ENCODE measurements around the gene DAB2.
"Not testable (repeated sequence)": the region's sequence is repeated elsewhere in the genome, so short reads cannot be mapped to it uniquely, and the experiment has no call there.

DAB2 gene

DNA sequence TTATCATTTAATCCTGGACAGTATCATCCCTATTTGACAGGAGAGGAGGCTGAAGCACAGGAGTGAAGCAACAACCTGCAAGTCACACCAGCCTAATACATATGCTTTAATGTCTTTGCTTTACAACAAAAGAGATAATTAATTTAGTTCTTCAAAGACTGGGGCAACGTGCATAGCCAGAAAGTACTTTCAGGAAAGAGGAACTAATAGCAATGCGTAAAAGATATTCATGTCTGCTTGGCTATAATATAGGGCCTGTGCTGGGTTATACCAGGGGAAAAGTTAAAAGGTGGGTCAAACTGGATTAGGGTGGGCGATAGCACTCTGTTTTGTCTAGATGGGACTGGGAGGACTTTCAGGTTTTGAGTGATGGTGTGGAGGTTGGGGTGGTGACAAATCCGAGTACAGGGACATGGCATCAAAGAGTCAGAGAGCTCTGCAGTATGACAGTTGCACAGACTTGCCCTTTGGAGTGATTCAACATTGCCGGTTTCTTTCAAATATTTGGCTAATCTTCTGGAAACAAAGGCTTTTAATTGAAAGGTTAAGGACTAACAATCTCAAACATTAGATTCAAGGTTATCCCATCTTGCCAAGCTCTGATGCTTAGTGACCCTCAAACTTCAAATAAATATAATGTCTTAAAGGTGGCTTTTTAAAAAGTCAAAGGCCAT is 11.9 kb downstream of the DAB2 start:
- TF ChIP-seq, protein P1, sequence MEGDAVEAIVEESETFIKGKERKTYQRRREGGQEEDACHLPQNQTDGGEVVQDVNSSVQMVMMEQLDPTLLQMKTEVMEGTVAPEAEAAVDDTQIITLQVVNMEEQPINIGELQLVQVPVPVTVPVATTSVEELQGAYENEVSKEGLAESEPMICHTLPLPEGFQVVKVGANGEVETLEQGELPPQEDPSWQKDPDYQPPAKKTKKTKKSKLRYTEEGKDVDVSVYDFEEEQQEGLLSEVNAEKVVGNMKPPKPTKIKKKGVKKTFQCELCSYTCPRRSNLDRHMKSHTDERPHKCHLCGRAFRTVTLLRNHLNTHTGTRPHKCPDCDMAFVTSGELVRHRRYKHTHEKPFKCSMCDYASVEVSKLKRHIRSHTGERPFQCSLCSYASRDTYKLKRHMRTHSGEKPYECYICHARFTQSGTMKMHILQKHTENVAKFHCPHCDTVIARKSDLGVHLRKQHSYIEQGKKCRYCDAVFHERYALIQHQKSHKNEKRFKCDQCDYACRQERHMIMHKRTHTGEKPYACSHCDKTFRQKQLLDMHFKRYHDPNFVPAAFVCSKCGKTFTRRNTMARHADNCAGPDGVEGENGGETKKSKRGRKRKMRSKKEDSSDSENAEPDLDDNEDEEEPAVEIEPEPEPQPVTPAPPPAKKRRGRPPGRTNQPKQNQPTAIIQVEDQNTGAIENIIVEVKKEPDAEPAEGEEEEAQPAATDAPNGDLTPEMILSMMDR (IDR thresholded peaks at IDR 0.05; ENCODE audit: low read depth, low read length): no peak
- in situ Hi-C loops (cut with HindIII; ENCODE audit: low sequenced_read_pairs): no loop called here
- DNase-seq (ENCODE audit: low read depth, low spot score): no peak

DNA sequence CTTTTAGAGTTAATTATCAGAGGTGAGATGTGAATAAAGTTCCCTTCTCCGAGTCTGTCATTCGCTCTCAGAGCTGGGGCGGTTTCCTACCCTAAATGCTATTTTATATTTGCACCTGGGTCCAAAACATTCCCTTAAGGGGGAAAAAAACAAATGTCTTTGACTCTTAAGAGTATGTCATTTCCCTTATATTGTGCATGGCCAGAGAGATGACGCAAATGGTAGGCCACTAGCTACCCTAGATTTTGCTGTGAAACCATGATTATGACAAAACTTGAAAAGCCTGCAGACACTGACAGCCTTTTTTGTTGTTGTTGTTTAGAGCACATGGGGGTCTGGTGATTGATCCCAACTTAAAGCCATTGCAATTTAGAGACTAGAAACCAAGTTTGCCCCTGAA is 12.8 kb downstream of the DAB2 start:
- in situ Hi-C loops (cut with HindIII; ENCODE audit: low sequenced_read_pairs): no loop called here
- no peak for DNase-seq (ENCODE audit: low read depth, low spot score)
- TF ChIP-seq, protein P1 (IDR thresholded peaks at IDR 0.05; ENCODE audit: low read depth, low read length): no peak
- no peak overlapping the region for H3K4me3 ChIP-seq (ENCODE audit: low read depth, low read length)

More for the DNA sequence above, 11.9 kb downstream of the DAB2 start:
- no peak overlapping the region for H3K4me3 ChIP-seq (ENCODE audit: low read depth, low read length)

DNA sequence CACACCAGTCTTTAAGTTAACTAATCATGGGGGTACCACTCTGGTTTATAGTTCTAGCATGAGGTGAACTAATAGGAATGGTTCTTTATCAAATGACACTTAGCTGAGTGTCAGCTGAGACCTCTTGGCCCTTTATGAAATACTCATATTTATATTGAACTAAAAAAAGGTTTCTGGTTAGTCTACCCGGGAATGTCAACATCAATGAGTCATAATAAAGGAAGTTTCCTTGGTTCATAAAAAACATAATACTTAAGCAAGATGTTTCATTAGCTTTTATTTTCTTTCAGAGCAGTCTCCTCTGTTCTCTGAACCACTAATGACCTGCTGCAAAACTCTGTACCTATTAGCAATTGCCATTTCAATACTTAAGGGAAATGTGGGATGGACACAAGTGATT is 13.7 kb downstream of the DAB2 start:
- DNase-seq (ENCODE audit: low read depth, low spot score): peak; percentile 64
- in situ Hi-C loops (cut with HindIII; ENCODE audit: low sequenced_read_pairs): no loop called here
- TF ChIP-seq, protein P1 (IDR thresholded peaks at IDR 0.05; ENCODE audit: low read depth, low read length): no peak
- no peak overlapping the region for H3K4me3 ChIP-seq (ENCODE audit: low read depth, low read length)

DNA sequence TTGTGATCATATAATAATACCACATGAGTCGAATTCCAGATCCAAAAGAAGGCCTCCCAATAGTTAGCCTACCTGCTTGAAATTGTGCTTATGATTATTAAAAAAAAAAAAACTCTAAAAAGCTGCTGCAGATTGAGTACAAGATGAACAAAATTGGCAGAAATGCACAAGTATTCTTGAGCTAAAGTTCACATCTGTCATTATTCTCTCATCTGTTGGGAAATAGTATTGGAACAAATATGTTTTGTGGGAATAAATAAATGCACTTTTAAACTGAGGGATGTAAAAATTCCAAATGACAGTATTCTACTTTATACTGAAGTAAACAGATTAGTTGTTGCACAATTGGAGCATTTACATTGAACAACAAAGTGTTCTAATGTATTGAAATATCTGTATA is 15.7 kb downstream of the DAB2 start:
- H3K4me3 ChIP-seq (ENCODE audit: low read depth, low read length): no peak overlapping the region
- no peak for DNase-seq (ENCODE audit: low read depth, low spot score)
- in situ Hi-C loops (cut with HindIII; ENCODE audit: low sequenced_read_pairs): no loop called here
- TF ChIP-seq, protein P1 (IDR thresholded peaks at IDR 0.05; ENCODE audit: low read depth, low read length): no peak

DNA sequence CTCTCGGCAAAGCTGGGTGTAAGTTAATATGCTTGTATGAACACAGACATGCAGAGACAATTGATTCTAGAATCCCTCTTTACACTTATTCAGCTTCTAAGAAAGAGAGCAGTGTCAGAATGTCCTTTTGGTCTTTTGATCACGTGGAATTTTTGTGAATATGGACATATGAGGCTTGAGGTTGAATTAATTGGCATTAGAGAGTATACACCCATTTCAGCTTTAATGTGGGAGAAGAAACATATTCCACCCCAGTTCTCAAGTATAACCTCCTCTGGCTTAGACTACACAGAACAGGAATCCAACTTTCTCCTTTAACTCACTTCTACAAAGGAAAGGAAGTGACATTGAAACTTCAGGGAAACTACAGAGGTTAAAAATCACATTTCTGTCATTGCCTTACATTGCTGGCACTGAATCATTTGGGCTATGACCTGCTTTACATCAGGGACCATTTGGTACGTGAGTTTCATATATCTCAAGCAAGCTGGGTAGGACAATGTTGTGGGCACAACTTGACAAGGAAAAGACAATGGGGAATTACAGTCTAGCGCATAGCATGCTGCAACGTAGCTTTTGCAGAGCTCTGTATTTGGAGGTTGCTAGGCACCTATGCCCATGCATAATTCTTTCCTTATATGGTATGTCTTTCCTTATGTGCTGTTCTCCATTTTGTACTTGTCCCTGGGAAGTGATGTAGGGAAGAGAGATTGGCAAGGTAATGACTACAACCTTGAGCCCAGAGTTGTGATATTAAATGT is 19.5 kb downstream of the DAB2 start:
- in situ Hi-C loops (cut with HindIII; ENCODE audit: low sequenced_read_pairs): no loop called here
- TF ChIP-seq, protein P1 (IDR thresholded peaks at IDR 0.05; ENCODE audit: low read depth, low read length): no peak

DNA sequence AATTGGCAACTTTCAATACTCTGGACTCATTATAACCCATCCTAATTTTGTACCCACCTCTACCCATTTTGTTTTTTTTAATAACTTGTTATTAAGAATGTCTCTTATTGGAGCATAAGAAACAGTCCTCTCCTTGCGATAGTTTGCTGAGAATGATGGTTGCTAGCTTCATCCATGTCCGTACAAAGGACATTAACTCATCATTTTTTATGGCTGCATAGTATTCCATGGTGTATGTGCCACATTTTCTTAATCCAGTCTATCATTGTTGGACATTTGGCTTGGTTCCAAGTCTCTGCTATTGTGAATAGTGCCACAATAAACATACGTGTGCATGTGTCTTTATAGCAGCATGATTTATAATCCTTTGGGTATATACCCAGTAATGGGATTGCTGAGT is 21.0 kb downstream of the DAB2 start:
- in situ Hi-C loops (cut with HindIII; ENCODE audit: low sequenced_read_pairs); H3K4me3 ChIP-seq (ENCODE audit: low read depth, low read length): not testable (repeated sequence)

More for the DNA sequence above, 19.5 kb downstream of the DAB2 start:
- DNase-seq (ENCODE audit: low read depth, low spot score): no peak
- no peak overlapping the region for H3K4me3 ChIP-seq (ENCODE audit: low read depth, low read length)

DNA sequence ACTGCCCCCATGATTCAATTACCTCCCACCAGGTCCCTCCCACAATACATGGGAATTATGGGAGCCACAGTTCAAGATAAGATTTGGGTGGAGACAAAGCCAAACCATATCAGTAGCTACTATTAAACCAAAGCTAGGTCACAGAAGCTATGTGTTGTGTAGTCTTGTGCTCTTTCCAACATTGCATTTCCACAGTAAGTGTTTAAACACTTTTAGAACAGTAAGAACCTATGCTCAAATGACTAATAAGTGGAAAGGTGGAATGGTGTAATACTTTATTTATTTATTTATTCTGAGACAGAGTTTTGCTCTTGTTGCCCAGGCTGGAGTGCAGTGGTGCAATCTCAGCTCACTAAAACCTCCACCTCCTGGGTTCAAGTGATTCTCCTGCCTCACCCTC is 22.6 kb downstream of the DAB2 start:
- H3K4me3 ChIP-seq (ENCODE audit: low read depth, low read length); DNase-seq (ENCODE audit: low read depth, low spot score); in situ Hi-C loops (cut with HindIII; ENCODE audit: low sequenced_read_pairs): not testable (repeated sequence)

More for the DNA sequence above, 21.0 kb downstream of the DAB2 start:
- DNase-seq (ENCODE audit: low read depth, low spot score): not testable (repeated sequence)
